ENCODE results near the gene CC2D2A. TPM values are rescaled to one million over a fixed set of nuclear protein-coding genes. Genes with fewer than 3 reads are reported as not detected.

CC2D2A gene
- total and polyA plus RNA-seq, 2 of the 13 experiments (the other 11 are each of a cell fraction or from before 2014, with no cell fraction given), result 4.2 to 7.2 TPM

GRCh38 chr4:15563871-15564270 lies 94.2 kb downstream of the CC2D2A start (continued):
- no peak for TF ChIP-seq ZNF280B (CRISPR knock-in tag; IDR thresholded peaks at IDR 0.05; ENCODE audit: borderline replicate concordance)

GRCh38 chr4:15568821-15569220 lies 99.1 kb downstream of the CC2D2A start:
- intact Hi-C loops (cut with micrococcal nuclease; ENCODE audit: unreplicated experiment) (no loop called here), in situ Hi-C loops (cut with HindIII; ENCODE audit: extremely low pct_ligation_motif_present, low pct_unique_long_range_greater_than_20kb) (no loop called here)
- no peak overlapping the region for H3K27ac ChIP-seq (ENCODE audit: extremely low read length, insufficient read depth, low read length)
- H3K9ac ChIP-seq (ENCODE audit: insufficient read depth, low read depth, low read length), result no peak overlapping the region
- no peaks in the 10 kb centered on the region for H3K9me3 ChIP-seq (ENCODE audit: low read length)
- H3K36me3 ChIP-seq (replicated peaks in 1 of 2; ENCODE audit: control insufficient read depth in 1 of 2, insufficient read depth in 2 of 2, low read length in 2 of 2), result peaks cover 1 to 7% of the 10 kb centered on the region in 2 experiments; a peak in 1 of 5 replicates
- H3K79me2 ChIP-seq (ENCODE audit: insufficient read depth, low read length), result no peaks in the 10 kb centered on the region
- no peaks in the 10 kb centered on the region for H3K4me1 ChIP-seq (ENCODE audit: insufficient read depth, low read length)
- H4K20me1 ChIP-seq (ENCODE audit: insufficient read depth, low read length), result no peaks in the 10 kb centered on the region
- H3K27me3 ChIP-seq (ENCODE audit: control insufficient read depth in 1 of 2, insufficient read depth in 2 of 2, low read length in 2 of 2), result no peaks in the 10 kb centered on the region
- DNase-seq (ENCODE audit: low spot score) (no peak), ATAC-seq (no peak), FAIRE-seq (no peak)
- POLR2A ChIA-PET, result no interaction called here
- H3K4me3 ChIP-seq (replicated peaks in 1 of 3; ENCODE audit: insufficient read depth in 1 of 3, low read depth in 2 of 3, low read length in 3 of 3), result no peak overlapping the region
- BruUV-seq (replicated peaks), result no TSS peak
- no peak overlapping the region for H2AFZ ChIP-seq (ENCODE audit: low read length)
- CTCF ChIA-PET (ENCODE audit: low intra/inter-chr PET ratio, low total read pairs), result no interaction called here
- no peak for TF ChIP-seq CBFB (CRISPR knock-in tag; IDR thresholded peaks at IDR 0.05)
- TF ChIP-seq HOXD1 (CRISPR knock-in tag; IDR thresholded peaks at IDR 0.05), result no peak
- TF ChIP-seq ARHGAP35 (CRISPR knock-in tag; IDR thresholded peaks at IDR 0.05; ENCODE audit: borderline replicate concordance), result no peak
- no peak for TF ChIP-seq HIC2 (CRISPR knock-in tag; IDR thresholded peaks at IDR 0.05; ENCODE audit: low read depth)
- no peak for TF ChIP-seq ZBTB14 (CRISPR knock-in tag; IDR thresholded peaks at IDR 0.05)
- TF ChIP-seq ZNF292 (CRISPR knock-in tag; IDR thresholded peaks at IDR 0.05; ENCODE audit: borderline replicate concordance, low read depth), result no peak
- TF ChIP-seq NR2F1 (CRISPR knock-in tag; IDR thresholded peaks at IDR 0.05), result no peak
- TF ChIP-seq PAX8 (CRISPR knock-in tag; IDR thresholded peaks at IDR 0.05; ENCODE audit: borderline replicate concordance), result no peak
- TF ChIP-seq ZNF256 (CRISPR knock-in tag; conservative IDR thresholded peaks at IDR 0.05), result no peak
- TF ChIP-seq TFDP2 (CRISPR knock-in tag; IDR thresholded peaks at IDR 0.05), result no peak
- no peak for TF ChIP-seq NCOA5 (CRISPR knock-in tag; IDR thresholded peaks at IDR 0.05)
- no peak overlapping the region for H3K4me2 ChIP-seq (ENCODE audit: low read depth, low read length)
